ENCODE results near the gene KXD1.
A peak's percentile ranks its signal among the peaks of the same experiment; 100 is the strongest.

Gene KXD1

DNA sequence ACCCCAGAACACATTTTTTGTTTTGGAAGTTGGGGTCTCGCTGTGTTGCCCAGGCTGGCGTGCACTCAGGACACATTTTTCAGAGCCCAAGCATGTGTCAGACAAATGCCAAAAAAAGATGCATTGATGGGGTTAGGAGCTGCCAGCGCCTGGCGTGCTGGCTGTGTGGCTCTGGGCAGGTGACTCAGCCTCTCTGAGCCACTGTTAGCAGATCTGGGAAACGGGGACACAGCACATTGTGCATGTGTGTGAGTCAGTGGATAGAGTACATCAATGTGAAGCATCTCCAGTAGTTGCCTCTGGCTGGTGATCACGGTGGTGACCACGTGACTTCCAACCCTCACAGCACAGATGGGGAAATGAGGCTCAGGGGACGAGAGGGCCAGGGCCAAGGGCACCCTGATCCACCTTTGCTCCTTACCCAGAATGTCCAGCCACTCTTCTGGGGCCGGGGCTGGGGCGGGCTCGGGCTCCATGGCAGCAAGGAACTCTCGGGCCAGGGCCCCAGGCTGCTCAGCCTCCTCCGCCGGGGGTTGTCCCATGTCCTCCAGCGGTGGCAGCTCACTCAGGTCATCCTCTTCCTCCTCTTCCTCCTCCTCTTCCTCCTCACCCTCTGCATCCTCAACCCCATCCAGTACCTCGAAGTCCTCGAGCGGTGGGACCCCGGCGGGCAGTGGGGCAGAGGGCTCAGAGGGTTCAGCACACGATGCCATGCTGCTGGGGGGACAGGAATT, 16.2 kb upstream of the KXD1 start:
- Histone ChIP-seq H3K27ac (ENCODE audit: low read depth, low read length) (peak overlapping the region; percentile 72), H3K27me3 (ENCODE audit: control insufficient read depth, insufficient read depth, low read length) (no peaks in the 10 kb centered on the region), H3K9ac (ENCODE audit: low read length) (no peak overlapping the region), H3K4me1 (ENCODE audit: control insufficient read depth, insufficient read depth, low read length) (peaks cover 2% of the 10 kb centered on the region), H3K4me3 (ENCODE audit: low read length) (no peak overlapping the region), H3K36me3 (ENCODE audit: control insufficient read depth, insufficient read depth, low read length) (peaks cover 12% of the 10 kb centered on the region)

DNA sequence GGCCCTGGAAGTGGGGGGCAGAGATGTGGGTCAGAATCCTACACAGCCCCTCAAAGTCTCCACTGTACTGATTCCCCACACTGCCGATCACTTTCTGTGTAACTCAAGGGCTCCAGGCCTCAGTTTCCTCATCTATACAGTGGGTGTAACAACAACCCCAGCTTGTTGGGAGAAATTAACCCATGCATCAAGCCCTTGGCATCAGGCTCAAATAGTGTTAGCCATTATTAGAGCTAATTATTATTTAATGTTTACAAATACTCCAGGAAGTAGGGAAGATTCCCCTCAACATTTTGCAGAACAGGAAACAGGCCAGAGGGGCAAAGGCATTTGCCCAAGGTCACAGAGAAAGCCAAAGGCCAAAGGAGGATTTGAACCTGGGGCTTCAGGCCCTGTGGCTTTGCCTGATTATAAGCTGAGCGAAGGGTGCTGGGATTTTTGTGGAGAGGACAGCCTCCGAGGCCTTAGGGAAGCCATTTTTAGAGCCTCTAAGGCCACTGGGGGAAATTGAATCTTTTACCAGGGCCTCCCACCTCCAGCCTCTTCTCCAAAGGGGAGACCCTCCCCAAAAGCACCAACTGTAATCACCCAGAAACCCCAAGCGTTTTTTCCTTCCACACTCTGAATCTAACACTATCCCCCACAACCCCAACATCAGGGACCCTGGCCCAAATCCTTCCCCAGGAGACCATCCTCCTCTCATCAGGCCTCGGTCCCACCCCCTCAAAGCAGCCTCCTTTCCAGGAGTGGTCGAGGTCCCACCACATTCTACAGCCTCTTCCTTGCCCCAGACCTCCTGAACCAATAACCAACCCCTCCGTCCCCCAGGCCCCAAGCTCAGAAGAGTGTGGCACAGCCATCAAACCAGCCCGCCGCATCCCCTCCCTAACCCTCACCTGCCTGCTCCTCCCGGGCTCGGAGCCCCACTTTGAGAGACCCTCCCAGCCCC, 15.4 kb upstream of the KXD1 start:
- Histone ChIP-seq H3K9ac (ENCODE audit: low read length) (peak overlapping the region; percentile 80), H3K4me3 (ENCODE audit: low read length) (peak overlapping the region; percentile 52), H3K4me1 (ENCODE audit: control insufficient read depth, insufficient read depth, low read length) (peaks cover 2% of the 10 kb centered on the region), H3K36me3 (ENCODE audit: control insufficient read depth, insufficient read depth, low read length) (peaks cover 5% of the 10 kb centered on the region), H3K27me3 (ENCODE audit: control insufficient read depth, insufficient read depth, low read length) (no peaks in the 10 kb centered on the region), H3K27ac (ENCODE audit: low read depth, low read length) (peak overlapping the region; percentile 72)

DNA sequence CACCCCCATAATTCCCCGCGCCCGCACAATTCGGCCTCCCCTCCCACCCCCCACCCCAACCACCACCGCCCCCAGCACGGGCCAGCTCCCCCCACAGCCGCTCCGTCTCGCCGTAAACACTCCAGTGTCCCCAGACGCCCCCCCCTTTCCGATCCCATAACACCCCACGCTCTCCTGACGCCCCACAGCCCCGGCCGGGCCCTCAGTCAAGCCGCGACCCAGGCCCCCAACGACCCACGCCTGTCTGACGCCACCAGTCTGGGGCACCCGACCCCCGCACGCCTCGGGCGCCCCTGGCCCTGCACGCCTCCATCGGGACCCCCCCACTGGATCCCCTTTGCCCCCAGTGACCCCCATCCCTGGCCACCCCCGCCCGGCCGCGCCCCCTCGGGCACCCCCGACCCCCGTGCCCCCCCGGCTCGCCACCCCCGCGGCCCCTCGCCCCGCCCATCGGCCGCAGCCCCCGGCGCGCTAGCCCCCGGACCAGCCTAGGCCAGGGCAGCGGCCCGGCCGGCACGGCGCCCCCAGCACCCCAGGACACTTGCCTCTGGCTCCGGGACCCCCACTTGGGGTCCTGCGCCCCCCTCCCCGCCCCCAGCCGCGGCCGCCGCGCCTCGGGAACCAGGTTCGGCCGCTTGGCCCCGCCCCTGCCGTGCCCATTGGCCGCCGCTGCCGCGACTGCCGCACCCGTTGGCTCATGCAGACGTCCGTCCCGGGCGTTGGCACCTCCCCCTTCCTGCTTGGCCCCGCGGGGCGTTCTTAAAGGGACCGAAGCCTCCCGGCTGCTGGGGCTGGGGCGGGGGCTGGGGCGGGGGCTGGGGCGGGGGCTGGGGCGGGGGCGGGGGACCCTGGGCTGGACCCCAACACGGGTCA, 14.5 kb upstream of the KXD1 start, which contains the start of gene FKBP8:
TSS of gene FKBP8 (minus strand) at position 633 of the 873 bp plus-strand sequence. CDS start 1,603 bp downstream, outside the sequence.
- H3K4me3 ChIP-seq (ENCODE audit: low read length), result peak within 1 kb of the TSS; percentile 59
- peaks cover 2% of the 10 kb centered on the region for H3K4me1 ChIP-seq (ENCODE audit: control insufficient read depth, insufficient read depth, low read length)
- H3K27ac ChIP-seq (ENCODE audit: low read depth, low read length), result peak within 1 kb of the TSS; percentile 72
- no peaks in the 10 kb centered on the region for H3K27me3 ChIP-seq (ENCODE audit: control insufficient read depth, insufficient read depth, low read length)
- H3K9ac ChIP-seq (ENCODE audit: low read length), result peak within 1 kb of the TSS; percentile 80
- H3K36me3 ChIP-seq (ENCODE audit: control insufficient read depth, insufficient read depth, low read length), result peaks cover 2% of the 10 kb centered on the region

DNA sequence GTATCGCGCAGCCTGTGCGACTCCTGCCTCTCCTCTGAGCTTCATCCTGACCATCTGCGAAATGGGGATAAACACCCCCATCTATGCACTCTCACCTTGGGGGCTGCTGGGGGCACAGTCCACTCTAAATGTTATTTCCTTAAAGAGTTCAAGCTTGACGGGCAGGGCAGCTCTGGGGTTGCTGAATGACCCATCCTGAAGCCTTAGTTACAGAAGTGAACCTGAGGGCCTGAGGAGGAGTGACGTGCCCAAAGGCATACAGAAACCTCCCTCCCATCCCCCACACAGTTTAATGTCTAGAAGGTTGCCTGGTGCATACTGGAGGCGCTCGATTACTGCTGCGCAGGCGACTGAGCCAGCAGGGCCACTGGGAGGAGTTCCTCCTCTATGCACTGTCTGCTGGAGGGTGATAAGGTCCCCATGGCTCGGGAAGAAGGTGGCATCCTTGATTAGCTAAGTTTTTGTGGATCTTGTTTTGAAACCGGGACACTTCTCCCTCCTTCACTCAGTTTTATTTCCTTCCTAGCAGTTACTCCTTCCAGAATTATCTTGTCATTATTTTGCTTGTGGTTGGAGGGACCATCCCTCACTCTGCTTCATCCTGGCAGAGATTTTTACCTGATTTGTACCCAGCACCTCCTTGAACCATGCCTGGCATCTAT, 13.7 kb upstream of the KXD1 start:
- H3K9ac ChIP-seq (ENCODE audit: low read length), result no peak overlapping the region
- H3K4me3 ChIP-seq (ENCODE audit: low read length), result peak overlapping the region; percentile 59
- no peak overlapping the region for H3K27ac ChIP-seq (ENCODE audit: low read depth, low read length)
- H3K4me1 ChIP-seq (ENCODE audit: control insufficient read depth, insufficient read depth, low read length), result peaks cover 2% of the 10 kb centered on the region
- H3K27me3 ChIP-seq (ENCODE audit: control insufficient read depth, insufficient read depth, low read length), result no peaks in the 10 kb centered on the region
- peaks cover 2% of the 10 kb centered on the region for H3K36me3 ChIP-seq (ENCODE audit: control insufficient read depth, insufficient read depth, low read length)

DNA sequence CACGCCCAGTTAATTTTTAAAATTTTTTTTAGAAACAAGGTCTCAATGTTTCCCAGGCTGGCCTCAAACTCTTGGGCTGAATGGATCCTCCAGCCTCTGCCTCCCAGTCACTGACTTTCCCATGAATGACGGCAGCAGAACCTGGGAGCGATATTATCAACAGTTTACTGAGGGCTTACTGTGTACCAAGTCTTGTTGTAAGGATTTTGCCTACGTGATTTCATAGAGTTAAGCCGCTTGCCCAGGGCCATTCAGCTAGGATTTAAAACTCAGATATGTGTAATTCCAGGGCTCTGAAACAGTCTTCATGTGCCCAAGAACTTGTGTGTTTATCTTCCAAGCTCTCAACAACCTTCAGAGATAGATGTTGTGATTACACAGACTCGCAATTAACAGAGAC, 6.0 kb upstream of the KXD1 start:
- Histone ChIP-seq H3K36me3 (ENCODE audit: control insufficient read depth, insufficient read depth, low read length) (no peaks in the 10 kb centered on the region), H3K27ac (ENCODE audit: low read depth, low read length) (no peak overlapping the region), H3K27me3 (ENCODE audit: control insufficient read depth, insufficient read depth, low read length) (no peaks in the 10 kb centered on the region), H3K4me1 (ENCODE audit: control insufficient read depth, insufficient read depth, low read length) (no peaks in the 10 kb centered on the region), H3K9ac (ENCODE audit: low read length) (no peak overlapping the region), H3K4me3 (ENCODE audit: low read length) (no peak overlapping the region)

DNA sequence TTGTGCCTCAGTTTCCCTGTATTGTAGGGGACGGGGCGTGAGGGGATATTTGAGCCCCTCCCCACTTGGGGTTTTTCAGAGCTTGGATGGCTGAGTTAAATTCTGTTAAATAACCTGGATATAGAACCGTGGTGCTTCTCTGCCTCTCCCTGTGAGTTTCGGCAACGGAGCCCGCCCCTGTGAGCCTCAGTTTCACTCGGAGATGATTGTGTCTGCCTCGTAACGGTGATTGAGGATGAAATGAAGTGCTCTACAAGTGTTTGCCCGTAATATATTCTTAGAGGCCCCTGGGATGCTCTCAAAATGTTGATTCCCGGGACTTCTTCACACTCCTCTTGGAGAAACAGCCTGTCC, 509 bp downstream of the KXD1 start:
- no peaks in the 10 kb centered on the region for H3K36me3 ChIP-seq (ENCODE audit: control insufficient read depth, insufficient read depth, low read length)
- H3K4me1 ChIP-seq (ENCODE audit: control insufficient read depth, insufficient read depth, low read length), result peaks cover 4% of the 10 kb centered on the region
- peak overlapping the region; percentile 97 for H3K4me3 ChIP-seq (ENCODE audit: low read length)
- H3K27me3 ChIP-seq (ENCODE audit: control insufficient read depth, insufficient read depth, low read length), result no peaks in the 10 kb centered on the region
- peak overlapping the region; percentile 91 for H3K27ac ChIP-seq (ENCODE audit: low read depth, low read length)
- peak overlapping the region; percentile 33 for H3K9ac ChIP-seq (ENCODE audit: low read length)

DNA sequence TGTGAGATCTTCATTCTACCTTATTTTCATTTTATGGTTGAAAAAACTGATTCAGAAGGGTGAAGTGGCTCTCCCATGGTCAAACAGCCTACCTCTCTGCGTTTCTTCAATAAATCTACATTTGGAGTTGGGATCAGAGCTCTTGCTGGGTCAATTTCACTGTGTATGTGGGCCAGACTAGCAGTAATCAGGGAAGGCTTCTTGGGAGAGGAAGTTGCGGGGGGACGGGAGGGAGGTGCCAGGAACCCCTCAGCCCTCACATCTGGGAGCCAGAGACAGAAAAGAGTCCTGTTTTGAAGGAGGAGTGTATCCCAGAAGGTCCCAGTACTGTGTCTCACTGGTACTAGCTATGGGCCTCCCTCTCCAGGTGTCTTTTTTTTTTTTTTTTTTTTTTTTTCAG, 934 bp downstream of the KXD1 start:
- Histone ChIP-seq H3K4me3 (ENCODE audit: low read length) (peak overlapping the region; percentile 97), H3K27me3 (ENCODE audit: control insufficient read depth, insufficient read depth, low read length) (no peaks in the 10 kb centered on the region), H3K4me1 (ENCODE audit: control insufficient read depth, insufficient read depth, low read length) (peaks cover 4% of the 10 kb centered on the region), H3K9ac (ENCODE audit: low read length) (no peak overlapping the region), H3K27ac (ENCODE audit: low read depth, low read length) (peak overlapping the region; percentile 91), H3K36me3 (ENCODE audit: control insufficient read depth, insufficient read depth, low read length) (no peaks in the 10 kb centered on the region)

DNA sequence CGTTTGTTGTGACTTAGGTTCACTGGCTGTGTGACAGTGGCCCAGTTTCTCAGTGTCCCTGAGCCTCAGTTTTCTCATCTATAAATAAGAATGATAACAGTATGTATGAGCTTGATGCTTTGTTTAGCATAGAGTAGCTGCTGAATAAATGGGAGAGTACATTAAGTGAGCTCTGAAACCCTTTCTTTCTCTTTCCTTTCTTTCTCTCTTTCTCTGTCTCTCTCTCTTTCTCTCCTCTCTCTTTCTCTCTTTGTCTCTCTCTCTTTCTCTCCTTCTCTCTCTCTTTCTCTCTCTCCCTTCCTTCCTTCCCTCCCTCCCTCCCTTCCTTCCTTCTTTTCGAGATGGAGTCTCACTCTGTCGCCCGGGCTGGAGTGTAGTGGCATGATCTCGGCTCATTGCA, 2.0 kb downstream of the KXD1 start:
- no peak overlapping the region for H3K27ac ChIP-seq (ENCODE audit: low read depth, low read length)
- H3K4me1 ChIP-seq (ENCODE audit: control insufficient read depth, insufficient read depth, low read length), result peaks cover 4% of the 10 kb centered on the region
- H3K36me3 ChIP-seq (ENCODE audit: control insufficient read depth, insufficient read depth, low read length), result peaks cover 6% of the 10 kb centered on the region

DNA sequence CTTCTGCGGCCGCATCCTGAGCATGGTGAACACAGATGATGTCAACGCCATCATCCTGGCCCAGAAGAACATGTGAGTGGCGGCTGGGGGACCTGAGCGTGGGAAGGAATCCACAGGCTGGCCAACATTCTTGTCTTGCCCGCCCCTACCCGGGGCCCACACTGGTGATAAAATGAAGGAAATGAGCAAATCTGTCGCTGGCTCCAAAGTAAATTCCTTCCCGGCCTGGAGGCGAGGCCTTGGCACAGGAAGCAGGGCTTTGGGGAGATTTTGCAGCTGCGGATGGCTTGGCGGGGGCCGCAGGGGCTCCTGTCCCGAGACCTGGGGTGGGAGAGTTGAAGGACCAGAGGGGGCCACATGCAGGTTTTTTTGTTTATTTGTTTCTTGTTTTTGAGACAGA, 4.4 kb downstream of the KXD1 start:
- no peak overlapping the region for H3K4me3 ChIP-seq (ENCODE audit: low read length)
- H3K9ac ChIP-seq (ENCODE audit: low read length), result no peak overlapping the region
- H3K27ac ChIP-seq (ENCODE audit: low read depth, low read length), result no peak overlapping the region
- peaks cover 12% of the 10 kb centered on the region for H3K36me3 ChIP-seq (ENCODE audit: control insufficient read depth, insufficient read depth, low read length)
- H3K27me3 ChIP-seq (ENCODE audit: control insufficient read depth, insufficient read depth, low read length), result no peaks in the 10 kb centered on the region
- H3K4me1 ChIP-seq (ENCODE audit: control insufficient read depth, insufficient read depth, low read length), result peaks cover 4% of the 10 kb centered on the region

More for the DNA sequence above, 2.0 kb downstream of the KXD1 start:
- no peaks in the 10 kb centered on the region for H3K27me3 ChIP-seq (ENCODE audit: control insufficient read depth, insufficient read depth, low read length)
- H3K4me3 ChIP-seq (ENCODE audit: low read length), result no peak overlapping the region
- no peak overlapping the region for H3K9ac ChIP-seq (ENCODE audit: low read length)

DNA sequence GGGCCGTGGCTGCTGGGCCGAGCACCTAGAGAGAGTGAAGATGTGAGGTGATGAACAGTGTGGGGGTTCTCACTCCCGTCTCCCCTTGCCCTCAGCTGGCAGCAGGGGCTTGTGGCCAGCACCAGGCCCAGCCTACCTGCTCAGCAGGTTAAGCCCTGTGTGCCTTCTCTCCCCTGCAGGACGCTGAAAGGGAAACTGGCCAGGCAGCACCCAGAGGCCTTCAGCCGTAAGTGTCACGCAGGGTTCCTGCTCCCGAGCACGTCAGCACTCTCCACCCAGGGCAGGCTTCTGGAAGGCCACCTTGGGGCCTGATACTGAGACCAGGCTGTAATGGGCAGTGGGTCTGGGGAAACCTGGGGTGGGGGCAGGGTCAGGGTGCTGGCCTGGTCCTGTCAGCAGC, 9.3 kb downstream of the KXD1 start:
- no peak overlapping the region for H3K4me3 ChIP-seq (ENCODE audit: low read length)
- no peak overlapping the region for H3K9ac ChIP-seq (ENCODE audit: low read length)

DNA sequence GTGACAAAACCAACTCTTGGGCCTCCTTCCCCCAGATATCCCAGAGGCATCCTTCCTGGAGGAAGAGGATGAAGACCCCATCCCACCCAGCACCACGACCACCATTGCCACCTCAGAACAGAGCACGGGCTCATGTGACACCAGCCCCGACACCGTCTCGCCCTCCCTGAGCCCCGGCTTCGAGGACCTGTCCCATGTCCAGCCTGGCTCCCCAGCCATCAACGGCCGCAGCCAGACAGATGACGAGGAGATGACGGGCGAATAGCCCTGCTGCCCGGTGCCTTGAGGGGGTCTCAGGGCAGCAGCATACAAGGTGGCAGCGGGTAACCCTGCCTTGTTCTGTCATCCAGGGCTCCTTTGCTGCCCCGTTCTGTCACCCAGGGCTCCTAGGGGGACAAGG, 10.7 kb downstream of the KXD1 start:
- H3K27me3 ChIP-seq (ENCODE audit: control insufficient read depth, insufficient read depth, low read length), result no peaks in the 10 kb centered on the region
- no peak overlapping the region for H3K27ac ChIP-seq (ENCODE audit: low read depth, low read length)
- H3K9ac ChIP-seq (ENCODE audit: low read length), result no peak overlapping the region
- no peak overlapping the region for H3K4me3 ChIP-seq (ENCODE audit: low read length)
- H3K36me3 ChIP-seq (ENCODE audit: control insufficient read depth, insufficient read depth, low read length), result peaks cover 24% of the 10 kb centered on the region
- peaks cover 10% of the 10 kb centered on the region for H3K4me1 ChIP-seq (ENCODE audit: control insufficient read depth, insufficient read depth, low read length)

More for the DNA sequence above, 9.3 kb downstream of the KXD1 start:
- H3K27me3 ChIP-seq (ENCODE audit: control insufficient read depth, insufficient read depth, low read length), result no peaks in the 10 kb centered on the region
- H3K36me3 ChIP-seq (ENCODE audit: control insufficient read depth, insufficient read depth, low read length), result peaks cover 24% of the 10 kb centered on the region
- no peaks in the 10 kb centered on the region for H3K4me1 ChIP-seq (ENCODE audit: control insufficient read depth, insufficient read depth, low read length)
- H3K27ac ChIP-seq (ENCODE audit: low read depth, low read length), result no peak overlapping the region
